HCT116 (cell line): Measurements from ENCODE around the gene TMEM225.

Experiments used
- ATF3 ChIP-seq: IDR thresholded peaks from 2 replicates; pipeline ENCODE4 v1.6.1; 2012
- CBX3 ChIP-seq: IDR thresholded peaks from 2 replicates; pipeline ENCODE4 v1.6.1; 2012; ENCODE audit warnings: low read depth
- CTCF ChIP-seq, 3 experiments: fragments of 200-600 bp in 1 of 3; sonication (generic) in 1 of 3; IDR thresholded peaks in 2 of 3; conservative IDR thresholded peaks in 1 of 3; 2 replicates each; pipeline ENCODE4 v1.5.1; 2012 to 2017; ENCODE audit warnings: low read depth in 2 of 3, low read length in 2 of 3, antibody characterized with exemption in 1 of 3, borderline replicate concordance in 1 of 3, control low read depth in 1 of 3, mild to moderate bottlenecking in 1 of 3, mixed read lengths in 1 of 3, mixed run types in 1 of 3, moderate library complexity in 1 of 3; ENCODE audit not compliant: insufficient read depth in 1 of 3
- EZH2 ChIP-seq: fragments of 200-600 bp; sonication (generic); IDR thresholded peaks from 2 replicates; pipeline ENCODE4 v1.6.1; 2017; ENCODE audit warnings: antibody characterized with exemption, mixed run types
- JUND ChIP-seq: IDR thresholded peaks from 2 replicates; pipeline ENCODE4 v1.6.1; 2012
- MAX ChIP-seq: IDR thresholded peaks from 2 replicates; pipeline ENCODE4 v1.6.1; 2012
- POLR2A ChIP-seq: IDR thresholded peaks from 2 replicates; pipeline ENCODE4 v1.7.0; 2011; ENCODE audit warnings: borderline replicate concordance; ENCODE audit not compliant: insufficient read depth, insufficient read length; ENCODE audit errors: extremely low read depth
- POLR2AphosphoS5 ChIP-seq: IDR thresholded peaks from 2 replicates; pipeline ENCODE4 v1.6.1; 2011; ENCODE audit warnings: mild to moderate bottlenecking, low read depth, low read length, moderate library complexity
- REST ChIP-seq: IDR thresholded peaks from 2 replicates; pipeline ENCODE4 v1.6.1; 2012; ENCODE audit warnings: low read depth
- SP1 ChIP-seq: IDR thresholded peaks from 2 replicates; pipeline ENCODE4 v1.6.1; 2012; ENCODE audit warnings: low read depth
- ZNF274 ChIP-seq: fragments of 200-500 bp; sonication (Bioruptor generic); IDR thresholded peaks from 2 replicates; pipeline ENCODE4 v1.6.1; 2014; ENCODE audit warnings: mild to moderate bottlenecking, low read depth, low read length, inconsistent platforms

GRCh38 chr11:123903932-123904331, 18.5 kb upstream of the TMEM225 start:
- TF ChIP-seq CBX3 (no peak), JUND (no peak), CTCF (IDR thresholded peaks at IDR 0.05 in 2 of 3, conservative IDR thresholded peaks at IDR 0.05 in 1 of 3; ENCODE audit: borderline replicate concordance in 1 of 3, insufficient read depth in 1 of 3, low read depth in 2 of 3, low read length in 2 of 3) (no peak), MAX (no peak), REST (no peak), ZNF274 (no peak), EZH2 (no peak), POLR2A (no peak), POLR2AphosphoS5 (no peak), SP1 (no peak), ATF3 (no peak)
